Measurements from ENCODE around the gene LIPT2. TPM values are rescaled to one million over a fixed set of nuclear protein-coding genes. Genes with fewer than 3 reads are reported as not detected.

The LIPT2 gene
- total and polyA plus RNA-seq, 2 donors (not counting 3 experiments of a cell fraction or from before 2014, with no cell fraction given): 1.7 to 4.1 TPM

- no peaks in the 10 kb centered on the region for H3K9me1 ChIP-seq (replicated peaks; ENCODE audit: control insufficient read depth, extremely low read depth, insufficient read depth, low read length)
- TF ChIP-seq EZH2 (IDR thresholded peaks at IDR 0.05; ENCODE audit: borderline replicate concordance, low read depth, low read length, severe bottlenecking) (no peak), CTCF (IDR thresholded peaks at IDR 0.05; ENCODE audit: extremely low read depth in 1 of 2, insufficient read depth in 1 of 2, low read depth in 1 of 2, low read length in 2 of 2) (peak in 1 of 2 donors; percentile 26)
- H3K79me2 ChIP-seq (ENCODE audit: control insufficient read depth, insufficient read depth, low read length): no peaks in the 10 kb centered on the region
- FAIRE-seq (no peak), DNase-seq (ENCODE audit: low read depth, low spot score) (peak; percentile 70)
- no peaks in the 10 kb centered on the region for H3K27me3 ChIP-seq (ENCODE audit: control insufficient read depth in 2 of 2, insufficient read depth in 2 of 2, low read length in 2 of 2)
- H3K36me3 ChIP-seq (ENCODE audit: control insufficient read depth in 2 of 2, extremely low read depth in 1 of 2, insufficient read depth in 2 of 2, low read length in 2 of 2): no peaks in the 10 kb centered on the region
- no peaks in the 10 kb centered on the region for H3K4me1 ChIP-seq (ENCODE audit: control insufficient read depth, extremely low read depth, insufficient read depth, low read length)
- no peak overlapping the region for H3K4me2 ChIP-seq (ENCODE audit: insufficient read depth, low read length)
- no peak overlapping the region for H3K9ac ChIP-seq (replicated peaks; ENCODE audit: extremely low read depth, insufficient read depth, low read length)
- no peaks in the 10 kb centered on the region for H4K20me1 ChIP-seq (replicated peaks; ENCODE audit: control insufficient read depth, extremely low read depth, insufficient read depth, low read length)
- no TSS peak for BruUV-seq (replicated peaks)
- no peak overlapping the region for H2AFZ ChIP-seq (ENCODE audit: low read depth, low read length)
- POLR2A ChIA-PET: no interaction called here
- H3K27ac ChIP-seq (ENCODE audit: insufficient read depth, low read depth, low read length): no peak overlapping the region
- no peaks in the 10 kb centered on the region for H3K9me3 ChIP-seq (replicated peaks; ENCODE audit: control insufficient read depth, insufficient read depth, low read length)
- intact Hi-C loops (cut with micrococcal nuclease) (no loop called here), dilution Hi-C loops (cut with MboI; ENCODE audit: extremely low pct_ligation_motif_present, low sequenced_read_pairs) (no loop called here)
- H3K4me3 ChIP-seq (replicated peaks in 1 of 3; ENCODE audit: insufficient read depth in 1 of 3, low read depth in 1 of 3, low read length in 3 of 3): no peak overlapping the region
- CTCF ChIA-PET: interaction anchor here (1.0 to 4.3 kb wide), 4 partner anchors 9 to 189 kb away, joined by 4 to 30 read pairs (median 20); no protein-coding TSS in a partner anchor
Observed at GRCh38 chr11:74443071-74443864, 50.3 kb downstream of the LIPT2 start.

GRCh38 chr11:74442636-74443035 is 50.9 kb downstream of the LIPT2 start:
- dilution Hi-C loops (cut with MboI; ENCODE audit: extremely low pct_ligation_motif_present, low sequenced_read_pairs): no loop called here
- H3K36me3 ChIP-seq (ENCODE audit: control insufficient read depth in 2 of 2, extremely low read depth in 1 of 2, insufficient read depth in 2 of 2, low read length in 2 of 2): no peaks in the 10 kb centered on the region
- TF ChIP-seq CTCF (IDR thresholded peaks at IDR 0.05; ENCODE audit: extremely low read depth in 1 of 2, insufficient read depth in 1 of 2, low read depth in 1 of 2, low read length in 2 of 2): no peak
- no peak overlapping the region for H3K9ac ChIP-seq (replicated peaks; ENCODE audit: extremely low read depth, insufficient read depth, low read length)
- intact Hi-C loops (cut with micrococcal nuclease): no loop called here
- ChIA-PET CTCF (interaction anchor here (1.0 to 4.3 kb wide), 4 partner anchors 9 to 188 kb away, joined by 4 to 30 read pairs (median 20); no protein-coding TSS in a partner anchor), POLR2A (no interaction called here)
- no peaks in the 10 kb centered on the region for H4K20me1 ChIP-seq (replicated peaks; ENCODE audit: control insufficient read depth, extremely low read depth, insufficient read depth, low read length)
- H3K9me3 ChIP-seq (replicated peaks; ENCODE audit: control insufficient read depth, insufficient read depth, low read length): no peaks in the 10 kb centered on the region
- H3K79me2 ChIP-seq (ENCODE audit: control insufficient read depth, insufficient read depth, low read length): no peaks in the 10 kb centered on the region
- H3K27ac ChIP-seq (ENCODE audit: insufficient read depth, low read depth, low read length): no peak overlapping the region
- no peaks in the 10 kb centered on the region for H3K27me3 ChIP-seq (ENCODE audit: control insufficient read depth in 2 of 2, insufficient read depth in 2 of 2, low read length in 2 of 2)
- H3K4me2 ChIP-seq (ENCODE audit: insufficient read depth, low read length): no peak overlapping the region
- no peak overlapping the region for H3K4me3 ChIP-seq (replicated peaks in 1 of 3; ENCODE audit: insufficient read depth in 1 of 3, low read depth in 1 of 3, low read length in 3 of 3)
- no peak overlapping the region for H2AFZ ChIP-seq (ENCODE audit: low read depth, low read length)
- DNase-seq (ENCODE audit: low read depth, low spot score) (no peak), FAIRE-seq (no peak)
- BruUV-seq (replicated peaks): no TSS peak
- H3K4me1 ChIP-seq (ENCODE audit: control insufficient read depth, extremely low read depth, insufficient read depth, low read length): peaks cover 1% of the 10 kb centered on the region
- no peaks in the 10 kb centered on the region for H3K9me1 ChIP-seq (replicated peaks; ENCODE audit: control insufficient read depth, extremely low read depth, insufficient read depth, low read length)
